K562 (cell line): ENCODE data around the gene MAP1A. TPM values are rescaled to one million over a fixed set of nuclear protein-coding genes. Genes with fewer than 3 reads are reported as not detected.

Experiments used
- CTCF ChIP-seq, 3 experiments: IDR thresholded peaks in 2 of 3; conservative IDR thresholded peaks in 1 of 3; 2 replicates each; pipeline ENCODE4 v1.5.1; 2011 to 2012; ENCODE audit warnings: low read length in 3 of 3, mild to moderate bottlenecking in 3 of 3, control low read depth in 2 of 3, improper control_type of control experiment in 1 of 3, inconsistent platforms in 1 of 3, low read depth in 1 of 3, mixed read lengths in 1 of 3, moderate library complexity in 1 of 3; ENCODE audit not compliant: insufficient read depth in 2 of 3
- E2F6 ChIP-seq, 2 experiments: IDR thresholded peaks; 2 replicates each; pipeline ENCODE4 v1.6.1; 2011; ENCODE audit warnings: borderline replicate concordance in 1 of 2, control low read depth in 1 of 2, low read depth in 1 of 2, low read length in 1 of 2, mild to moderate bottlenecking in 1 of 2, mixed read lengths in 1 of 2, moderate library complexity in 1 of 2; ENCODE audit not compliant: insufficient read depth in 1 of 2, insufficient read length in 1 of 2, poor library complexity in 1 of 2, severe bottlenecking in 1 of 2; ENCODE audit errors: extremely low read depth in 1 of 2
- FOXP4 ChIP-seq: sonication (generic); formaldehyde crosslinking; IDR thresholded peaks from 2 replicates; pipeline ENCODE4 v1.8.0; 2022; ENCODE audit warnings: mild to moderate bottlenecking, missing genetic modification reagents, borderline replicate concordance
- KDM1A ChIP-seq, 2 experiments: fragments of 450-650 bp; IDR thresholded peaks; 2 replicates each; pipeline ENCODE4 v1.6.1; 2016; ENCODE audit warnings: mild to moderate bottlenecking in 2 of 2
- MCM5 ChIP-seq: fragments of 450-650 bp; IDR thresholded peaks from 2 replicates; pipeline ENCODE4 v1.6.1; 2016; ENCODE audit warnings: low read depth
- REST ChIP-seq, 2 experiments: fragments of 450-650 bp; formaldehyde crosslinking in 1 of 2; IDR thresholded peaks; 2 replicates each; pipeline versions ENCODE4 v1.4.0 to v1.6.1; 2014 to 2020; ENCODE audit warnings: mild to moderate bottlenecking in 2 of 2, borderline replicate concordance in 1 of 2, low read depth in 1 of 2
- TOE1 ChIP-seq, 2 experiments: fragments of 450-650 bp in 1 of 2; sonication (generic) in 1 of 2; formaldehyde crosslinking in 1 of 2; IDR thresholded peaks; 2 replicates each; pipeline versions ENCODE4 v1.7.1 to v1.8.0; 2016 to 2022; ENCODE audit warnings: borderline replicate concordance in 2 of 2, mild to moderate bottlenecking in 2 of 2, antibody characterized with exemption in 1 of 2, inconsistent platforms in 1 of 2, low read depth in 1 of 2, missing genetic modification reagents in 1 of 2, moderate library complexity in 1 of 2
- polyA plus RNA-seq, 8 experiments: library from polyadenylated mRNA; depleted of rRNA in 4 of 8; stranded (reverse) in 5 of 8; unstranded in 3 of 8; fragments of >200 nt; fragmentation: Nextera tagmentation in 2 of 8; fragmentation: Illumina TruSeq in 1 of 8; extraction: Ambion mirVana in 2 of 8; extraction: Trizol in 1 of 8; gene quantifications; 2 replicates each; pipeline versions ENCODE4 v1.2.1 to v1.2.3, GENCODE V29; 2011 to 2014; ENCODE audit warnings: inconsistent platforms in 1 of 8, missing spikeins in 1 of 8
- total RNA-seq, 7 experiments: library from RNA; depleted of rRNA in 6 of 7; stranded (reverse); fragments of >200 nt in 6 of 7; fragmentation: Illumina TruSeq in 2 of 7; extraction: Trizol in 2 of 7; gene quantifications; 2 replicates each; pipeline versions ENCODE4 v1.2.1 to v1.2.3, GENCODE V29; 2011 to 2021; ENCODE audit warnings: low replicate concordance in 1 of 7

MAP1A gene
- total and polyA plus RNA-seq, 9 of the 15 experiments (the other 6 are each of a cell fraction or from before 2014, with no cell fraction given) = 2.0 to 20.3 (median 7.3) TPM

- TF ChIP-seq REST (IDR thresholded peaks at IDR 0.05; ENCODE audit: borderline replicate concordance) (peak; percentile 56; the same call in 1 of the 2 replicates), REST (CRISPR knock-in tag; IDR thresholded peaks at IDR 0.05; ENCODE audit: low read depth) (no peak), FOXP4 (CRISPR knock-in tag) (0 out of 2 replicates have a peak, but pooled peaks have one; percentile 15), TOE1 (IDR thresholded peaks at IDR 0.05; ENCODE audit: borderline replicate concordance) (no peak), TOE1 (CRISPR knock-in tag; IDR thresholded peaks at IDR 0.05; ENCODE audit: borderline replicate concordance, low read depth) (0 out of 2 replicates have a peak, but pooled peaks have one; percentile 72), CTCF (IDR thresholded peaks at IDR 0.05 in 2 of 3, conservative IDR thresholded peaks at IDR 0.05 in 1 of 3; ENCODE audit: insufficient read depth in 2 of 3, low read depth in 1 of 3, low read length in 3 of 3) (peak; percentile 56 to 68 (median 64)), E2F6 (IDR thresholded peaks at IDR 0.05; ENCODE audit: borderline replicate concordance in 1 of 2, extremely low read depth in 1 of 2, insufficient read depth in 1 of 2, insufficient read length in 1 of 2, low read depth in 1 of 2, low read length in 1 of 2, poor library complexity in 1 of 2, severe bottlenecking in 1 of 2) (peak in 1 of 2 experiments; percentile 23), KDM1A (IDR thresholded peaks at IDR 0.05) (peak; percentile 32 to 55), MCM5 (no peak)
Measured at GRCh38 chr15:43511012-43511885, 6.2 kb upstream of the MAP1A start (continued).
